MM.1S (cell line): ENCODE measurements around the gene CENPM.

Source experiments
- EZH2 ChIP-seq: fragments of 300-600 bp; sonication (generic); optimal IDR thresholded peaks from 2 replicates; pipeline ENCODE3; 2017; ENCODE audit warnings: low read depth, mild to moderate bottlenecking, antibody characterized with exemption, low read length, mixed read lengths
- EZH2phosphoT487 ChIP-seq: fragments of 300-600 bp; sonication (generic); IDR thresholded peaks from 2 replicates; pipeline ENCODE4 v1.6.1; 2018; ENCODE audit warnings: antibody characterized with exemption, low read length
- TF ChIP-seq, protein P1 (sequence below): fragments of 300-600 bp; sonication (generic); IDR thresholded peaks from 2 replicates; pipeline ENCODE4 v1.5.1; 2016; ENCODE audit warnings: antibody characterized with exemption, low read length, mixed read lengths

DNA sequence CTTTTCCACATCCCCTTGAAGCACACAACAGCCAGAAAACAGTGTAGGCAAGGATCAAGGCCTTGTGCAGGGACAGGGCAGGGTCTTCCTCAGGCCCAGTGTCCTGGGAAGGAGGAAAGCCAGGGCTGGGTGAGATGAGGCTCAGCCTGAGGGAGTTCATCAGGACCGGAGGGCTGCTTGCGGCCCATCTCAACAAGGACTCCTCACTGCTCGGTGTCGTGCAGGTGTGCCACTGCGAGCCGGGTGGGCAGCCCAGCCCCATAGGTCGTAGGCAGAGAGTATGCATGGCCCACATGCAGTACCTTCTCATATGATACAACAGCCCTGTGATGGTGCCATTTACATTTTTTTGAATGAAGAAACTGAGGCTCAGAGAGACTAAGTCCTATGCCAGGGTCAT is 44.9 kb downstream of the CENPM start:
- TF ChIP-seq EZH2 = no peak
- TF ChIP-seq, protein P1, sequence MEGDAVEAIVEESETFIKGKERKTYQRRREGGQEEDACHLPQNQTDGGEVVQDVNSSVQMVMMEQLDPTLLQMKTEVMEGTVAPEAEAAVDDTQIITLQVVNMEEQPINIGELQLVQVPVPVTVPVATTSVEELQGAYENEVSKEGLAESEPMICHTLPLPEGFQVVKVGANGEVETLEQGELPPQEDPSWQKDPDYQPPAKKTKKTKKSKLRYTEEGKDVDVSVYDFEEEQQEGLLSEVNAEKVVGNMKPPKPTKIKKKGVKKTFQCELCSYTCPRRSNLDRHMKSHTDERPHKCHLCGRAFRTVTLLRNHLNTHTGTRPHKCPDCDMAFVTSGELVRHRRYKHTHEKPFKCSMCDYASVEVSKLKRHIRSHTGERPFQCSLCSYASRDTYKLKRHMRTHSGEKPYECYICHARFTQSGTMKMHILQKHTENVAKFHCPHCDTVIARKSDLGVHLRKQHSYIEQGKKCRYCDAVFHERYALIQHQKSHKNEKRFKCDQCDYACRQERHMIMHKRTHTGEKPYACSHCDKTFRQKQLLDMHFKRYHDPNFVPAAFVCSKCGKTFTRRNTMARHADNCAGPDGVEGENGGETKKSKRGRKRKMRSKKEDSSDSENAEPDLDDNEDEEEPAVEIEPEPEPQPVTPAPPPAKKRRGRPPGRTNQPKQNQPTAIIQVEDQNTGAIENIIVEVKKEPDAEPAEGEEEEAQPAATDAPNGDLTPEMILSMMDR = no peak
- no peak for TF ChIP-seq EZH2phosphoT487
